A549 treated with CpdA at 1 μM for 4 hours (cell line): ENCODE results near the gene GPR157. TPM values are rescaled to one million over a fixed set of nuclear protein-coding genes. Genes with fewer than 3 reads are reported as not detected.

ENCODE experiments used
- total RNA-seq: library from RNA; stranded (reverse); fragments of 200-300 nt; extraction: Qiagen RNA extraction; gene quantifications from 5 replicates; pipeline ENCODE4 v1.2.3, GENCODE V29; 2022; ENCODE audit warnings: low read depth

GPR157 gene, protein sequence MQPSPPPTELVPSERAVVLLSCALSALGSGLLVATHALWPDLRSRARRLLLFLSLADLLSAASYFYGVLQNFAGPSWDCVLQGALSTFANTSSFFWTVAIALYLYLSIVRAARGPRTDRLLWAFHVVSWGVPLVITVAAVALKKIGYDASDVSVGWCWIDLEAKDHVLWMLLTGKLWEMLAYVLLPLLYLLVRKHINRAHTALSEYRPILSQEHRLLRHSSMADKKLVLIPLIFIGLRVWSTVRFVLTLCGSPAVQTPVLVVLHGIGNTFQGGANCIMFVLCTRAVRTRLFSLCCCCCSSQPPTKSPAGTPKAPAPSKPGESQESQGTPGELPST
- total RNA-seq, result 4.1 to 6.6 TPM (median 5.4 TPM) in 5 replicates

DNA sequence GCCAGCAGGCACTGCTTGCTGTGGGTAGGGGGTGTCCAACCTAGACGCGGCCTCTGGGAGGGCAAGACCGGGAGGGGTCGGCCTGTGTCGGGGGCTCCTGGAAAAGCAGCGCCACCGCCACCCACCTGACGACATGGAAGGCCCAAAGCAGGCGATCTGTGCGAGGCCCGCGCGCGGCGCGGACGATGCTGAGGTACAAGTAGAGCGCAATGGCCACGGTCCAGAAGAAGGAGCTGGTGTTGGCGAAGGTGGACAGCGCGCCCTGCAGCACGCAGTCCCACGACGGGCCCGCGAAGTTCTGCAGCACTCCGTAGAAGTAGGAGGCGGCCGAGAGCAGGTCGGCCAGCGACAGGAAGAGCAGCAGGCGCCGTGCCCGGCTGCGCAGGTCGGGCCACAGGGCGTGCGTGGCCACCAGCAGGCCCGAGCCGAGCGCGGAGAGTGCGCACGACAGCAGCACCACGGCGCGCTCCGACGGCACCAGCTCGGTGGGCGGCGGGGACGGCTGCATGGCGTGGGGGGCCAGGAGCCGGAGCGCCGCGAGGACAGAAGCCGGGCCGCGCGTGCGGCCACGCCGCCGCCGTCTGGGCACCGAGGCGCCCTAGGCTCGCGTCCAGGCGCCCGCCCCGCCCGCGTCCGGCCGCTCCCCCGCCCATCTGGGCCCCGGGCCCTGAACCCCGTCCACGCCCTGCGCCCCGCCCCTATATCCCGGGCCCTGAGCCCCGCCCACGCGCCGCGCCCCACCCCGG is at the start of gene GPR157:
Gene GPR157, minus strand, starts transcription at position 583 of the 746 bp plus-strand sequence. Its CDS starts 75 bp downstream, at position 508.

DNA sequence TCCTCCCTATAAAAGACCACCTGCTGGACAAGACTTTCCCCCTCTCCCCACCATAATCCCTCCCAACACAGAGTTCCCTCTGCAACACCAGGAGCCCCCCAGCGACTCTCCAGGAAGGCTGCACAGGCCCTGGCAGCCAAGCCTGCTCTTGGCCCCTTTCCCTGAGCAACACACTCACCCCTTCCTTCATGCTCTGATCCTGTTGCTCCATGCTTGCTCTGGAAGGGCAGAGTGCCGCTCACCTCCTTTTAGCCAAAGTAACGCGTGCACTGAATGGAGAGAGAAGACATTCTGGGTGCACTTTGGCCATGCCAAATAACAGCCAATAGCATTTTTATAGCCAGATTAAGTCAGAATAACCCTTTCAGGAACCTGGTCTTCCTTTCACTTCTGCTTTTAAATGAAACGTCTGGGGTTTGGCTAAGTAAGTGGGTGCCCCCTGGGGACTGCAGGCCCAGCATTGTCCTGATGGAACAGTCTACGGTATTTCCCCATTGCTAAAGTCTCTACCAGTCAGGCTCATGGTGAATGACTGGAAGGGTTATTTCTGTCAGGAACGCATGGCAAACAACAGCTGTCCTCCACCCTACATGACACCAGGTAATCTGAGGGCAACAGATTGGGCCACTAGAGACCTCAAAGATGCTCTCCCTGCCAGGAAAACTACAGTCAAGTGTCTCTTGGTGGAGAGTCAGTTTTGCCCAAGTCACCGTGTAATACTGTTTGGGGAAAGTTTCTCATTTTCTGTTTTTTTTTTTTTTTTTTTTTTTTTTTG is 59.4 kb downstream of the GPR157 start, which contains the start of gene SLC2A5:
Gene SLC2A5, minus strand, starts transcription at position 310 of the 775 bp plus-strand sequence. Its CDS starts 99 bp downstream, at position 211.

Other genes starting within 250 kb of the GPR157 start
- gene CA6, start 183.2 kb downstream of the GPR157 start, total RNA-seq, result not detected in 5 replicates
- not detected in 5 replicates for gene SLC2A7, start 102.7 kb downstream of the GPR157 start, total RNA-seq
- 0.05 to 0.26 TPM (median 0.13 TPM) in 5 replicates for gene SLC2A5, start 59.5 kb downstream of the GPR157 start, total RNA-seq
- gene H6PD, start 105.7 kb upstream of the GPR157 start, total RNA-seq, result 3.6 to 6.5 TPM (median 5.2 TPM) in 5 replicates
- 27.6 to 29.2 TPM (median 28.0 TPM) in 5 replicates for gene SPSB1, start 163.8 kb upstream of the GPR157 start, total RNA-seq